Heart left ventricle (tissue), 13 donors: ENCODE data around the gene ERMN.

Experiments used
- POLR2A ChIP-seq, 2 donors: fragments of 450-650 bp; IDR thresholded peaks; one replicate each; pipeline ENCODE4 v1.6.1; 2017; ENCODE audit warnings: antibody characterized with exemption in 2 of 2, mild to moderate bottlenecking in 2 of 2, moderate library complexity in 2 of 2
- TF ChIP-seq, protein P1 (sequence below), 12 donors: fragments of 200-600 bp; sonication (generic) in 4 of 12; IDR thresholded peaks; one replicate each; pipeline versions ENCODE4 v1.5.0 to v1.8.0; 2018 to 2022; ENCODE audit warnings: antibody characterized with exemption in 12 of 12, mild to moderate bottlenecking in 5 of 12
- donor health status: ischemic (EF 13 %, LVEDD 7.1; RV severe dilation, severe dysfunction).
- donor health status: DM: no; HTN: yes; CAD: no.
- donor health status: DM: no; HTN: no; CAD: no.
- donor health status: ischemic (EF 25% LVEDD 6.9; RV normal size, moderate dysfunction).
- donor health status: ischemic (EF 25% LVEDD 5.7; RV mildly dilated, moderate dysfunction).
- donor health status: ischemic (EF 35%, LVEDD 5.7; RV mildly dilated, moderate dysfunction).
- donor health status: nonischemic (EF 11% LVEDD 7.7; RV severe dilation, severe dysfunction).
- donor health status: DM: yes; HTN: yes; CAD: no.
- donor health status: PGD.
- donor health status: ischemic (EF 29% LVEDD 5.4; RV normal size, mild dysfunction).
- donor health status: nonischemic (EF 23%, LVEDD 6.1; RV moderate dilation, normal function).

DNA sequence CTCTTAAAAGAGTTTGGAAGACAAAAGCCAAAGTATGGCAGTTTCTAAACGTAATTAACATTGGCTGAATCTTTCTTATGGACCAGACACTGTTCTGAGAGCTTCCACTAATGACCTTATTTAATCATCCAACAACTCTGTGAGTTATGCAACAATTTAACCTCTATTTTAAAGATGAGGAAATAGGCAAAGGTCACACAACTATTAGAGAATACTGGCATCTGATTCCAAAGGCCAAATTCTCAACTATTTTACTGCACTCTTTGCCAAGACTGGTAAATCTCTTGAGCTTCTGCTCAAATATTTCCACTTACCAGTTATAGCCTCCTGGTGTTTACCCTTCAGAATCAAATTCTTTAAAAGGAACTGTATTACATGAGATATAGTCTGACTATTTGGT is 42.1 kb upstream of the ERMN start:
- TF ChIP-seq, protein P1, sequence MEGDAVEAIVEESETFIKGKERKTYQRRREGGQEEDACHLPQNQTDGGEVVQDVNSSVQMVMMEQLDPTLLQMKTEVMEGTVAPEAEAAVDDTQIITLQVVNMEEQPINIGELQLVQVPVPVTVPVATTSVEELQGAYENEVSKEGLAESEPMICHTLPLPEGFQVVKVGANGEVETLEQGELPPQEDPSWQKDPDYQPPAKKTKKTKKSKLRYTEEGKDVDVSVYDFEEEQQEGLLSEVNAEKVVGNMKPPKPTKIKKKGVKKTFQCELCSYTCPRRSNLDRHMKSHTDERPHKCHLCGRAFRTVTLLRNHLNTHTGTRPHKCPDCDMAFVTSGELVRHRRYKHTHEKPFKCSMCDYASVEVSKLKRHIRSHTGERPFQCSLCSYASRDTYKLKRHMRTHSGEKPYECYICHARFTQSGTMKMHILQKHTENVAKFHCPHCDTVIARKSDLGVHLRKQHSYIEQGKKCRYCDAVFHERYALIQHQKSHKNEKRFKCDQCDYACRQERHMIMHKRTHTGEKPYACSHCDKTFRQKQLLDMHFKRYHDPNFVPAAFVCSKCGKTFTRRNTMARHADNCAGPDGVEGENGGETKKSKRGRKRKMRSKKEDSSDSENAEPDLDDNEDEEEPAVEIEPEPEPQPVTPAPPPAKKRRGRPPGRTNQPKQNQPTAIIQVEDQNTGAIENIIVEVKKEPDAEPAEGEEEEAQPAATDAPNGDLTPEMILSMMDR (IDR thresholded peaks at IDR 0.05) = no peak
- TF ChIP-seq POLR2A (IDR thresholded peaks at IDR 0.05) = no peak
